Ishikawa (cell line): ENCODE data around the gene SUPT20H.

Experiments
- CEBPB ChIP-seq: IDR thresholded peaks from 2 replicates; pipeline ENCODE4 v1.6.1; 2012
- FOXM1 ChIP-seq: IDR thresholded peaks from 2 replicates; pipeline ENCODE4 v1.6.1; 2012; ENCODE audit warnings: low read depth, borderline replicate concordance
- RAD21 ChIP-seq: IDR thresholded peaks from 2 replicates; pipeline ENCODE4 v1.6.1; 2012; ENCODE audit warnings: low read depth
- REST ChIP-seq: IDR thresholded peaks from 2 replicates; pipeline ENCODE4 v1.6.1; 2012; ENCODE audit warnings: low read depth, mild to moderate bottlenecking

GRCh38 chr13:36966404-36966803, 93.1 kb downstream of the SUPT20H start:
- TF ChIP-seq CEBPB (no peak), REST (no peak), RAD21 (no peak), FOXM1 (no peak)
